HG02623 (cell line): ENCODE measurements around the gene SMO.
"Not testable (repeated sequence)": the region's sequence is repeated elsewhere in the genome, so short reads cannot be mapped to it uniquely, and the experiment has no call there.

ENCODE experiments used
- ATAC-seq: cut with Tn5 transposase; IDR thresholded peaks from one replicate; pipeline ENCODE4 v1.9.1; 2021; ENCODE audit warnings: moderate library complexity; ENCODE audit not compliant: unreplicated experiment

The SMO gene

GRCh38 chr7:129231666-129232065, 43.2 kb downstream of the SMO start:
- ATAC-seq = no peak

DNA sequence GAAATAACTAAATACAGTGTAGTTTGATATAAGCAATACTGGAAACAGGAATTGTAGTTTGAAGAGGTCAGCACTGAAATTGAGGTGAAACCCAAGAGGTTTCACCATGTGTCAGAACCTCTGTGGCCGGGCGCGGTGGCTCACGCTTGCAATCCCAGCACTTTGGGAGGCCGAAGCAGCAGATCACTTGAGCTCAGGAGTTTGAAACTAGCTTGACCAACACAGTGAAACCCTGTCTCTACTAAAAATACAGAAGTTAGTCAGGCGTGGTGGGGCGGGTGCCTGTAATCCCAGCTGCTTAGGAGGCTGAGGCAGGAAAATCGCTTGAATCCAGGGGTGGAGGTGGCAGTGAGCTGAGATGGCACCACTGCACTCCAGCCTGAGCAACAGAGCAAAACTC, 50.1 kb downstream of the SMO start:
- ATAC-seq = no peak

GRCh38 chr7:129240119-129240820, 51.8 kb downstream of the SMO start:
- no peak for ATAC-seq

DNA sequence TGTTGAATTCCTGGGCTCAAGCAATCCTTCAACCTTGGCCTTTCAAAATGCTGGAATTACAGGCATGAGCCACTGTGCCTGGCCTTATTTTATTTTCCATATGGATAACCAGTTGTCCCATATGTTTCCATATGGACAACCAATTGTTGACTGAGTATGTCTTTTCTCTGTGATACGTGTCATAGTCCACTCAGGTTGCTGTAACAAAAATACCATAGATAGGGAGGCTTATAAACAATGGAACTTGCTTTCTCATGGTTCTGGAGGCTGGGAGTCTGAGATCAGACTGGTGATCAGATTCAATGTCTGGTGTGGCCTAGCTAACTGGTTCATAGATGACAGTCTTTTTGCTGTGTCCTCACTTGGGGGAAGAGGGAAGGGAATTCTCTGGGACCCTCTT, 55.8 kb downstream of the SMO start:
- ATAC-seq = no peak

DNA sequence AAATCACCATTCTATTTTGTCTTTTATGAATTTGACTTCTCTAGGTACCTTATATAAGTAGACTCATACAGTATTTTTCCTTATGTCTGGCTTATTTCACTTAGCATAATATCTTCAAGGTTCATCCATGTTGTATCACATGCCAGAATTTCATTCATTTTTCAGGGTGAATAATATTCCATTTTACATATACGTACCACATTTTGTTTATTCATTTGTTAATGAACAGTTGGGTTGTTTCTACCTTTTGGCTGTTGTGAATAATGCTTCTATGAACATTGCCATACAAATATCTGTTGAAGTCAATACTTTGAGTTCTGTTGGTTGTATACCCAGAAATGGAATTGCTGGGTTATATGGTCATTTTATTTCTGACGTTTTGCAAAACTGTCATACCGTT, 57.1 kb downstream of the SMO start:
- ATAC-seq = no peak

DNA sequence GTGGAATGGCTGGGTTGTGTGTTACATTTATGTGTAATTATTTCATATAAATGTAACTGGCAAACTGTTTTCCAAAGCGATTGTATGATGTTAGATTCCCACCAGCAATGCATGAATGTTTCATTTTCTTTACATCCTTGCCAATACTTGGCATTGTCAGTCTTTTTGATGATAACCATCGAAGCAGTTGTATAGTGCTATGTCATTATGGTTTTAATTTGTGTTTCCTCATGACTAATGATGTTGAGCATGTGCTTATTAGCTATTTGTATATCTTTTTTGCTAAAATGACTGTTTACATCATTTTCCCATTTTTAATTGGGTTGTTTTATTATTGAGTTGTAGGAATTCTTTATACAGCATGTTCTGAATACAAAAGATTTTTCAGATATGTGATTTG, 58.7 kb downstream of the SMO start:
- ATAC-seq = no peak

DNA sequence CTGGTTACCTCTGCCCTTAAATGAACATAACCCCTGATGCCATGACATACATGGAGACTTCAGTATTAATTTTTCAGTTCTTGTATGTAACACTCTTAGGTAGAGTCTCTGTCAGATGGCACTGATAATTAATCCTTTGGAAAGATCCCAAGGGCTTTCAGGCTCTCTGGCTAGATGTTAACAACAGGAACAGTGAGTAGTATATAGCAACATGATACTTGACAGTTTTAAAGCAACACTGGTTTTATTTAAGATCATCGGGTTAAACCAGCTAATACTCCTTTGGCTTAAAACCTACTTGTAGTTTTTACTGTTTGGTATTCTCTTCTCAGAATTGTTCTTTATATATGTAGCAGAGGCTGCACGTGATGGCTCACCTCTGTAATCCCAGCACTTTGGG, 63.7 kb downstream of the SMO start:
- ATAC-seq = no peak

GRCh38 chr7:129252603-129253002, 64.2 kb downstream of the SMO start:
- ATAC-seq = not testable (repeated sequence)

- ATAC-seq = no peak
These were observed 67.4 kb downstream of the SMO start for GRCh38 chr7:129255800-129256199.

- no peak for ATAC-seq
These were observed 67.8 kb downstream of the SMO start for GRCh38 chr7:129256221-129256620.

DNA sequence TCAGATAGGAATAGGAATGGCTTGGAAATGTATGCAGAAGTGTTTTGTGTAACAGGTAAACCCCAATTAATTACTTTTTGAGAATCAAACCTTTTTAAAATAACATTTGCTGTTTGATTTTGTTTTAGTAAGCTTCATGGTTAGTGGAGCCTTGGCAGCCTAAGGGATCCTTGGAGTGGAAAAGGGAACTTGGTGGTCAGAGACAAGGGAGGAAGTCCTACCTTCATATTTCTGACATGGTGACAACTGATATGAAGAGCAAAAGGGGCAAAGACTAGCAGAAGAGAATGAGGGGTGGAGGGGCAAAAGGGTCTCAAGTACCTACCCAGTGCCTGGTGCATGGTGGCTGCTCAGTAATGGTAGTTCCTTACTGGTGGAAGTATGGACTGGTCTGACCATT, 68.7 kb downstream of the SMO start:
- no peak for ATAC-seq

DNA sequence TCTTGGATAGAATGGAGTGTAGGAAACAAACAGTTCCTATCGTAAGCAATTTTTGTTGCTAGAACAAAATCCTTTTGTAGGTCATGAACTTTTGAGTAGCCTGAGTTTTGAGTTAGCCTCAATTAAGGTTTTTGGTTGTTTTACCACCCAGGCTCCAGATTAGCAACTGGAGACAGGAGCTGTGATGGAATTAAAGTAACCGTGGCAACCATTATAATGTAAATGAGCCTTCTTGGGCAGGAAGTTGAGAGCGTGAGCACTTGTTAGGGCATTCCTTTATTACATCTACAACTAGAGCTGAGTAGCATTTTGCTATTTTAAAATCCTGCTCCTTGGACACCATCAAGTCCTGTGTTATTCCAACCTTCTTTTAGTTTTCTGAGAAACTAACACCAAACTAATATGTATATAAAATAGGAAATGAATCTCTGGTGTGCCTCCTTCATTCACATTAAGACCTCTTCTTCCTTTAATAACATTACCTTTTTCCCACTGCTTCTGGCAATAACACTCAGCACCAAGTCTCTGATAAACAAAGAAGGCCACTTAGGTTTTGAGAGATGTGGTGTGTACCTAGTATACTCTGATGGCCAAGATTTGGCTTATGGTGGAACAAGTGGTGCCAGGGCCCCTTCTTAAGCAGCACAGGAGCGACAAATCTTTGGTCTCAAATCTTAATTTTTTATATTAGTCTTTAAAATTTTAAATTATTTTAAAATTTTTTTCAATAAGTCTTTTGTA, 70.4 kb downstream of the SMO start:
- ATAC-seq = no peak

DNA sequence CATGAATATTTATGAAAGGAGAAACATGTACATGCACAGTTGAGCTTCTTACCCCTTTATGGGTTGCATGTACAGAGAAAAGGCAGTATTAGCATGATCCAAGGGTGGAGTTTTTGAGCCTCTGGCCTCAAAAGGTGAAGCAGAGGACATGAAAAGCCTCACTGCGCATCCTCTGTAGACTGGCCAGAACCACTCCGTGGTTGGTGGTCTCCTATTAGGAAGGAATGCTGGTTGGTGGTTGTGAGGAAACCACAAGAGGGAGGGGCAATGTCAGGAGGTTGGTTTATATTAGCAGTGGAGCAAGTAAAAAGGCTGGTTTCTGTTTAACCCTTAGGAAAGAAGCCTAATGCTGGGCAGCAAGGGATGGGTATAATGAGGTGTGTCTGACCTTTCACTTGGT, 73.9 kb downstream of the SMO start:
- no peak for ATAC-seq
